COLO829 (cell line): ENCODE measurements around the gene FKBP3.
"Not testable (repeated sequence)": the region's sequence is repeated elsewhere in the genome, so short reads cannot be mapped to it uniquely, and the experiment has no call there.

ENCODE experiments used
- DNase-seq: peaks from one replicate; pipeline ENCODE4 v3.0.0; 2012; ENCODE audit warnings: low spot score

The FKBP3 gene

GRCh38 chr14:45134051-45134958 is at the start of gene FKBP3:
Gene FKBP3 (minus strand): TSS chr14:45134481. CDS start chr14:45134456, 25 bp downstream.
- DNase-seq: peak; percentile 99

GRCh38 chr14:45181806-45182205 is 47.5 kb upstream of the FKBP3 start:
- DNase-seq: no peak

DNA sequence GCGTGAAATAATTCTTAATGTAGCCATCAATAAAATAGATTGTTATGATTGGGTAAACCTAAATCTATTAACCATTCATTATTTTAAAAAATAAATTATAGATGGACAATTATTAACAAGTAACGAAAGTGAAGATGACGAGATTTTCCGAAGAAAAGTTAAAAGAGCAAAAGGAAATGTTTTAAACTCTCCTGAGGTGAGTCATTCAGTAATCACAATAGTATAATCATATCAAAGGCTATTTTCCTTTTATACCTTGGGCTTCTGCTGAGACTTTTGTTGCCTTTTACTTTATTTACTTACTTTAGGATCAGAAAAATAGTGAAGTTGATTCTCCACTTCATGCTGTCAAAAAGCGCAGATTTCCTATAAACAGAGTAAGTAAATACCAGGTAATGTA is 47.0 kb upstream of the FKBP3 start:
- DNase-seq: no peak

- DNase-seq: no peak
Observed at GRCh38 chr14:45177076-45177475, 42.8 kb upstream of the FKBP3 start.

- no peak for DNase-seq
Observed at GRCh38 chr14:45169906-45170305, 35.6 kb upstream of the FKBP3 start.

DNA sequence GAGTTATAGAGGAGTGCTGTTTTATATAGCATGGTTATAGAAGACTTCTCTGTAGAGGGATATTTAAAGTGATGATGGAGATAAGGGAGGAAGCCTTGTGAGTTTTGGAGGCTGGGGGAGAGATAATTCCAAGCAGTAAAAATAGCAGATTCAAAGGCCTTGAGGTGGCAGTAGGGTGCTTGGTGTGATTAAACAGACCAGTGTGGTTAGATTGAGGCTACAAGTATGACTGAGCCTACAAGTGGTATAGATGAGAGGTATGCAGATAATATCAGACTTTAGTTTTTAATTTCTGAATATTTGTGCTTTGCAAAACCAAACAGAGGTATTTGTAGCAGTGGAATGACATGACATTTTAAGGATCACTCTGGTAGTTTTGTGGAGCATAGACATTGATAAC is 21.8 kb upstream of the FKBP3 start:
- DNase-seq: no peak

DNA sequence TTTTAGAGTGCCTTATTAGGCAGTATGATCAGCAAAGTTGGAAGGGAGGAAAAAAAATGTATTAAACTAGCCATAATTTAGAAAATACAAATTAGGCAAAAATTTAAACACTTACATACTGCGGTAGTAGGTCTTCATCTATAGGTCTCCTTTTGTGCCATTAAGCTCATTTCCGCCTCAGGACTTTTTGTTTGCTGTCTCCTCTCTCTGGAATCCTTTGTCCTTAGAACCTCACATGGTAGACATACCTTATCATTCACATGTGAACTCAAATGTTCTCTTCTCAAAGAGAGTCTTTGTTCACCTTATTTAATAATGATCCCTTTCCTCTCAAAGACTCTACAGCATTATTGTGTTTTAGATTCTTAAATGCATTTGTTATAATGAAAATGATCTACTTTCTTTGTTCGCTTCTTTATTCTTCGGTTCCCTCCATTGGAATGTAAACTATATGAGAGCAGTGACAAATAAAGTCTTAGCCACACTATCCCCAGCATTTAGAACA is 16.2 kb upstream of the FKBP3 start:
- no peak for DNase-seq

- no peak for DNase-seq
Observed at GRCh38 chr14:45149602-45150001, 15.3 kb upstream of the FKBP3 start.

DNA sequence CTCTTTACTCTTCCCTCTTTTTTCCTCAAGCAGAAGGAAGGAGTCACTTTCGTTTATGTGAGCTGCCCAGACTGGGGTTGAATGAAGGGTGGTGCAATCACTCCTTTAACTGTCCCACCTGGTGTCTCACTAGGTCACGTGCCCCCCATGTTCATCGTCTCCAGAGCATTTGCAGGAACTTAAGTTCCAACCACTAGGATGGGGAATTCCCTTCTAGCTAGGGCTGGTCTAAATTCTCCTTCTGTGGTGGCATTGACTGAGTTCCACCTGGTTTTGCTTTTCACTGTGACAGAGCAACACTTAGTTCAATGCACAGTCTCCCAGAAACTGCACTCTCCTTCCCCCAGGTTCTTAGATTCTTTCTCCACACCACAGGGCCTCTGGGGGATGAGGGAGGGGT is 10.9 kb upstream of the FKBP3 start:
- no peak for DNase-seq

- DNase-seq: no peak
Observed at GRCh38 chr14:45144658-45145057, 10.4 kb upstream of the FKBP3 start.

GRCh38 chr14:45142083-45142482 is 7.8 kb upstream of the FKBP3 start:
- not testable (repeated sequence) for DNase-seq

- no peak for DNase-seq
Observed at GRCh38 chr14:45140661-45141187, 6.4 kb upstream of the FKBP3 start.

DNA sequence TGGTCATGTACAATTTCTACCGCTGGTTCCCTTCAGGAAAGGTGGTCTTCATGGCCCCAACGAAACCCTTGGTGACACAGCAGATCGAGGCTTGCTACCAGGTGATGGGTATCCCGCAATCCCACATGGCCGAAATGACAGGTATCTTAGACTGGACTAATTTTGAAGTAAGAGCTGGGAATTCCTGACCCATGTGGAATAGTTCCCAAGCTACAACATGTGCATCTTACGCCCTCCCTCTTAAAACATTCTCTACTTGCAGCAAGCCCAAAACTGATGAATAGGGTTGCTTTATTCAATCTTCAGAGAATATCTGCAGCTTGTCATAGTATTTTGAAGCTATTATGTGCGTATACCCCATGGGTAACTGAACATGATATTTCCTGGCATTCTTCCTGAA is 2.1 kb upstream of the FKBP3 start:
- no peak for DNase-seq

- peak; percentile 95 for DNase-seq
Observed at GRCh38 chr14:45135659-45136395, 1.5 kb upstream of the FKBP3 start, which contains the start of gene FANCM. Gene FANCM (plus strand): TSS chr14:45135930. CDS start chr14:45136032, 102 bp downstream.

DNA sequence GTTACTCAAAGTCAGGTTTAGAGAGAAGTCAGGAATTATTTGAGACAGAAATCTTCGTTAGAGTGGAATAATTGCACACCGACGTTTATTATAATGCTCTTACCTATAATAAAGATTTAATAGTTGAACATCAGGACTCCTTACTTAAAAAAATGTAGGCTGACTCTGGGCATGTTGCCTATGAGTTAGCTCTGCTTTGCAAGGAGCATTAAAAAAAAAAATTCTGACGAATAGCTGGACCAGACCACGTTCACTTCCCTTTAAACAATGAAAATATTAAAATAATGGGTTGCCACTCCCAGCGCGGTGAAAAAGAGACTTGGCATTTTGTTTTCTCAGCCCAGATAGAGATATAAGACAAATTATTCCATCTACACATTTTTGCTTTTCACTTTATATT is 875 bp upstream of the FKBP3 start:
- no peak for DNase-seq

DNA sequence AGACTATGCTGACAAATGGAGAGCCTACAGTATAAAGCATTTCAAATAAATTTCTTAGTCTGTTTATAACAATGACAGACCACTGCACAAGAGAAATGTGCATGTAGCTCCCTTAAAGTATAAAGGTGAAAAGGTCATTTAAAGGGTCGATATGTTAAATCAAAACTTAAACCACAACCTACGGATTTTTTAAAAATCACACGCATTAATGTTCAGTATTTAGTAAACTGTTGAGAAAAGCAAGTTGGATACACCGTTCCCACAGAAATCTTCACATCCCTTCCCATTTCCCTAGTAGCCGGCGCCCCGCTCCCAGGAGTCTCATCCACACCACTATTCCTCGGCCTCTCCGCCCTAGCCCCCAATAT is 614 bp downstream of the FKBP3 start:
- DNase-seq: no peak

GRCh38 chr14:45128963-45129629 is 5.2 kb downstream of the FKBP3 start:
- no peak for DNase-seq

GRCh38 chr14:45125754-45126153 is 8.5 kb downstream of the FKBP3 start:
- DNase-seq: no peak

GRCh38 chr14:45123271-45123670 is 11.0 kb downstream of the FKBP3 start:
- no peak for DNase-seq

DNA sequence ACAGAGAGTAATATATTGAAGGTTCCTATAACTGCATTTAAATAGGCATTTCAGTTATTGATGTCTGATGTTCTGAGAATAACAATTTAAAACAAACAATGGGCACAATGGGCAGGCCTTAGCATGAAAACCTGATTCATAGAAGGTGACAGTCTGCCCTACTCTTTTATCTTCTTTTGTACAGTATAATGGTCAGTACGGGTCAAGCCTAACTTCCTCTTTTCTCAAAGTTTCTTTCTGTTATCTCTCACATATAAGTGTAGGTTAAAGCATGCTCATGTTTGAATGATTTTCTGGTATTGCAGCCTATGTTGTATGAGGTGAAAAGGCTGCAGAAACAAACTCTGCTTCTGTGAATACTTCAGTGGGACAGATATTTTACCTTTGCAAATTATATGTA is 14.2 kb downstream of the FKBP3 start:
- DNase-seq: no peak

DNA sequence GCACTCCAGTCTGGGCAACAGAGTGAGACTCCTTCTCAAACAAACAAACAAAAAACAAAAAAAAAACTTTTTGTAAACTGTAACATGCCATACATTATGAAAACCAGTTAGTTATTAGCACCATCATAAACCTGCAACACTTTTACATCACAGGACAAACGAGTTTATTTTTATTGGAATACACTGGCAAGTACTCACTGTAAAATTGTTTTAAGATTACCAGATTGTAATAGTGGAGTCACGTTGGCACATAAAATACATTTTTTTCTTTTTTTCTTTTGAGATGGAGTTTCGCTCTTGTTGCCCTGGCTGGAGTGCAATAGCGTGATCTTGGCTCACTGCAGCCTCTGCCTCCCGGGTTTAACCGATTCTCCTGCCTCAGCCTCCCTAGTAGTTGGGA is 15.7 kb downstream of the FKBP3 start:
- DNase-seq: no peak

DNA sequence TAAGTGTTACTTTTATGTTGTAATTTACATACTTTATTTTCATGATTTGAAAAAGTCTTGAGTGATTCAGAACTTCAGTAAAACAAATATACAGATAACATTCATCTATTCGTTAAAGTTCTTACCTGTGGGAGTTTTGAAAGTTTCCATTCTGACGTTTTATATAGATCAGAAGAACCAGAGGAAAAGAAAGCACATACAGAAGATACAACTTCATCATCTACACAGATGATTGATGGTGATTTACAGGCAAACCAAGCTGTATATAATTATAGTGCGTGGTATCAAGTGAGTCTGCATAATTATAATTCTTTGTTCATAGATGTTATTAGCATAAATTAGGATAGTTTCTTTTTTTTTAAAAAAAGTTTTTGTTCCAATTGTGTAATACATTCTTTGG is 20.0 kb downstream of the FKBP3 start:
- no peak for DNase-seq
